Kidney epithelial cell (primary cell): Measurements from ENCODE around the gene MTCL3.

Source experiments
- DNase-seq: peaks from one replicate; pipeline ENCODE4 v3.0.0-alpha.2; 2010; ENCODE audit warnings: low read depth
- H3K27me3 ChIP-seq: 2 replicates; pipeline ENCODE4 v1.6.0; 2011; ENCODE audit warnings: low read length; ENCODE audit not compliant: control insufficient read depth, insufficient read depth
- H3K36me3 ChIP-seq: 2 replicates; pipeline ENCODE4 v1.5.1; 2011; ENCODE audit warnings: low read length; ENCODE audit not compliant: control insufficient read depth, insufficient read depth
- H3K4me3 ChIP-seq: 2 replicates; pipeline ENCODE4 v1.5.1; 2011; ENCODE audit warnings: low read depth, mild to moderate bottlenecking, control low read depth, low read length
- TF ChIP-seq, protein P1 (sequence below): IDR thresholded peaks from 2 replicates; pipeline ENCODE4 v1.5.1; 2011; ENCODE audit warnings: mild to moderate bottlenecking, moderate library complexity, low read length, control low read depth, inconsistent platforms; ENCODE audit not compliant: insufficient read depth, poor library complexity, severe bottlenecking

The MTCL3 gene

DNA sequence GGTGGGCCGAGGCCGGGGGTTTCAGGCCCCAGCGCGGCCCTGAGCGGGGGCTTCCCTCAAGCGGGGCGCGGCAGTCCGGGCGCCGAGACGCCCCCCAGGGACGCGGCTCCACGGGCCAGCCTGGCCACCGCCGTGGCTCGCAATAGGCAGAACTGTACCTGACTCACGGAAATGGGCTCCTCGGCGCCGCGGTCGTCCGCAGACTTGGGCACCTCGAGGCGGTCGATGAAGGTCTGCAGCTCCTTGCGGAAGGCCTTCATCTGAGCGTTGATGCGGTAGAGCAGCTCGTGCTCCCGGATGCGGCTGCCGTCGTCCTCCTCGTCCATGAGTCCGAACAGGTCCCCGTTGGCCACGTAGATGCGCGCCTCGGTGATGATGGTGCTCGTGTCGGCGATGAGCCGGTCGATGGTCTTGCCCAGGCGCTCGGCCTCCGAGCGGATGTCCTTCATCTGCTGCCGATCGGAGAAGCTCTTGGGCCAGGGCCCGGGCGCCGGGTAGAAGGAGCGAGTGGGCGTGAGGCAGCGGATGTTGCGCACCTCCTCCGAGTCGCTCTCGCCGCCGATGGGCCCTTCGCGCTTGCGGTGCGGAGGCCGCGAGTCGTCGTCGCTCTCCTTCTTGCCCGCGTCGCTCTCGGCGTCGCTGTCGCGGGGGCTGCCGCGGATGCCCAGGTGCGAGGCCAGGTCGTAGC, 43.9 kb downstream of the MTCL3 start:
- no peaks in the 10 kb centered on the region for H3K36me3 ChIP-seq
- TF ChIP-seq, protein P1, sequence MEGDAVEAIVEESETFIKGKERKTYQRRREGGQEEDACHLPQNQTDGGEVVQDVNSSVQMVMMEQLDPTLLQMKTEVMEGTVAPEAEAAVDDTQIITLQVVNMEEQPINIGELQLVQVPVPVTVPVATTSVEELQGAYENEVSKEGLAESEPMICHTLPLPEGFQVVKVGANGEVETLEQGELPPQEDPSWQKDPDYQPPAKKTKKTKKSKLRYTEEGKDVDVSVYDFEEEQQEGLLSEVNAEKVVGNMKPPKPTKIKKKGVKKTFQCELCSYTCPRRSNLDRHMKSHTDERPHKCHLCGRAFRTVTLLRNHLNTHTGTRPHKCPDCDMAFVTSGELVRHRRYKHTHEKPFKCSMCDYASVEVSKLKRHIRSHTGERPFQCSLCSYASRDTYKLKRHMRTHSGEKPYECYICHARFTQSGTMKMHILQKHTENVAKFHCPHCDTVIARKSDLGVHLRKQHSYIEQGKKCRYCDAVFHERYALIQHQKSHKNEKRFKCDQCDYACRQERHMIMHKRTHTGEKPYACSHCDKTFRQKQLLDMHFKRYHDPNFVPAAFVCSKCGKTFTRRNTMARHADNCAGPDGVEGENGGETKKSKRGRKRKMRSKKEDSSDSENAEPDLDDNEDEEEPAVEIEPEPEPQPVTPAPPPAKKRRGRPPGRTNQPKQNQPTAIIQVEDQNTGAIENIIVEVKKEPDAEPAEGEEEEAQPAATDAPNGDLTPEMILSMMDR = no peak
- no peaks in the 10 kb centered on the region for H3K27me3 ChIP-seq
- DNase-seq = no peak
- H3K4me3 ChIP-seq = no peak overlapping the region

DNA sequence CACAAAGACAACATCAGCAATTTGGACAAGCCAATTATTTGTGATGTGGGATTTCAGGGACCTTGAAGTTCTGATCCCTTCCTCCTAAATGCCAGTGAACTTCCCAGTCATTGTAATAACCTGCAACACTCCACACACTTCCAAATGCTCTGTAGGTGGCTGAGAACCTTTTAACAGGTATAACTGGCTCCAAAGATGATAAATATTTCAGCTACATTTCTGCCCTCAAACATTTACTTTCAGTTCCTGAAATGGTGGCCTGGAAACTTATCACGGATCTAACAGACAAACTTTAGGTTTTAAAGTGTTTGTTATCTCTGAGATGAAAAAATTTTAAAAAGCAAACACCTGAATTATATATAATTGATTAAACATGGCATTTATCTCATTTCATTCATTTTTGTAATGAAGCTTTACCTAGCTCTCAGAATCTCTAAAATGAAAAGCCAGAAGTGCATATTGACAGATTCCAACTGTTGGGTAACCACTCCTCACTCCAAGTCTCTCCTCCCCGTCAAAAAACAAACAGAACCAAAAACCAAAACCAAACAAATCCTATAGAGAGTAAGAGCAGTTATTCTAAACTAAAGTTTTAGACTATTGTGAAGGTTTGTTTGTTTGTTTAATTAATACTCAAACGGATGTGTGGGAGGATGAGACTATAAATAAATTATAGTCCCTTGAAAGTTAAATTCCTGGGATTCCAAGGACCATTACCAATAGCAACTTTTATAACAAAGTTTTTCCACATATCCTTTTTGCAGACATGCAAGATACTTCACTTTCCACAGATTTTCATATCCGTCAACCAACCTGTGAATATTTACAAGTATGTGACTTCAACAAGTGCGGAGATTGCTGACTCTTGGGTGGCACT, 47.5 kb downstream of the MTCL3 start:
- H3K4me3 ChIP-seq = no peak overlapping the region
- no peak for DNase-seq
- no peaks in the 10 kb centered on the region for H3K36me3 ChIP-seq
- no peaks in the 10 kb centered on the region for H3K27me3 ChIP-seq
- TF ChIP-seq, protein P1 = no peak

DNA sequence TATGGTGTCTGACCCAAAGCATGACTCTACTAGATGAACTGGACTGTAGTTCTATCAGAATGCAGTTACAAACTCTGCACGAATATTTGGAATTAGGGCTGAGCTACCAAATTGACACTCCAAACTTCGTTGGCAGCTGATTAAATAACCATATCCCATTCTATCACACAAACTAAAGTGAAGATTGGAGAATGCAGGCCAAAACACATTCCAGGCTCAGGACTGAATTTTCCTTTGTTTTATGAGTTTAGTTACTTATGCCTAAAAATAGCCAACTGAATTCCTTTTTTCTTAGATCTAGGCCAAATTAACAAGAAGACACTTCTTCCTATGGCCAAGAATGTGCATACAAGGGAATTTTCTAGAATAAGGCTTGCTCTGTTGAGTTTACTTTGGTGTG, 50.2 kb downstream of the MTCL3 start:
- TF ChIP-seq, protein P1 = no peak
- no peak overlapping the region for H3K4me3 ChIP-seq
- no peaks in the 10 kb centered on the region for H3K36me3 ChIP-seq
- DNase-seq = no peak
- no peaks in the 10 kb centered on the region for H3K27me3 ChIP-seq

DNA sequence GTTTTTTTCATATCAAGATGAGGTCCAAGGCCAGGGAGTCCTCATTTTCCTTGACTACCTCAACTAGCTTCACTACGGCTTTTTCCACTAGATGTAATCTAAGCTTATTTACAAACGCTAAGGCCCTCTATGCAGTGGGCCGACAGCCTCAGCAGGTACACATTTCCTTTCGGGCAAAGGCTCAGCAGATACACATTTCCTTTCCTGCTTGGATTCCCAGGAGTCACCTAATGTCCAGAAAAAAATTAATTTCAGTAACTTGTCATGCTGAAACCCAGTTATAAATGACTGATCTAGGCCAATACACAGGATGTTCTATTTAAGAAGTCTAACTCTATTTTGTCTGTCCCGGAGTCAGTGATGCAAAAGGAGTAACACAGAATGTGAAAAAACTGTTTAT, 52.7 kb downstream of the MTCL3 start:
- Histone ChIP-seq H3K4me3 (no peak overlapping the region), H3K36me3 (no peaks in the 10 kb centered on the region), H3K27me3 (no peaks in the 10 kb centered on the region)
- TF ChIP-seq, protein P1 = no peak
- DNase-seq = no peak

DNA sequence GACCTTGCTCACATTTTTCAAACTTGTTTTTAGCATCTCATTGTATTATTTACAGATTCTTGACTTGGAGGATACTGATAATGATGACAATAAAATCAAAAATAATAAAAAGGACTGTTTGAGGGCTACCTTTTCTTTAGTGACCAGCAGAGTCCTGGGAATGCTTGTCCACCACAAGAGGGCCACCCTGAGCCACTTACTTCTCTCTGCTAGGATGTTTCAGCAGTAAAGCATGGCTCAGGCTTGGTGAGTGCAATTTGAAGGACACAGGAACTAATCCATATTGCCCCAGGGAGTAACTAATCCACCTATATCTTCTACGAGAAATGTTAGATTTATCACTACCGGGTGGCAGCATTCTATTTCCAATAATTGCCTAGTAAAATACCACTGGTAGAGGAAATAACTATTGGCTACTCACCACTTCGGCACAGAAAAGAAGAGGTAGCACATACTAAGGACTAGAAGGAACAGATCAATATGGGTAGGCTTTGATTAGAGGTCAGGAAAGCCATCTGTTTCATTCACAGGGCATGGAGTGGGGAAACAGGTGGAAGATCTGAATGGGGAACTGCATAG, 54.2 kb downstream of the MTCL3 start:
- no peak overlapping the region for H3K4me3 ChIP-seq
- TF ChIP-seq, protein P1 = peak; percentile 93
- no peaks in the 10 kb centered on the region for H3K27me3 ChIP-seq
- no peaks in the 10 kb centered on the region for H3K36me3 ChIP-seq
- DNase-seq = no peak
